Ovary (tissue), 10 donors: ENCODE results near the gene NLRP9. TPM values are rescaled to one million over a fixed set of nuclear protein-coding genes. Genes with fewer than 3 reads are reported as not detected.
"Not testable (repeated sequence)": the region's sequence is repeated elsewhere in the genome, so short reads cannot be mapped to it uniquely, and the experiment has no call there.

Experiments
- DNase-seq, 5 donors: peaks; one replicate each; pipeline ENCODE4 v3.0.0-alpha.2; 2019 to 2020
- H3K27ac ChIP-seq, 2 donors: fragments of 200-600 bp; one replicate each; pipeline versions ENCODE4 v1.5.1 to v1.8.0; 2019 to 2022
- H3K27me3 ChIP-seq: fragments of 200-600 bp; one replicate; pipeline ENCODE4 v1.8.0; 2022
- H3K36me3 ChIP-seq: fragments of 200-600 bp; sonication (generic); one replicate; pipeline ENCODE4 v1.5.1; 2019
- H3K4me1 ChIP-seq: one replicate; pipeline ENCODE4 v1.8.1; 2013; ENCODE audit warnings: mild to moderate bottlenecking, moderate library complexity; ENCODE audit not compliant: insufficient read depth
- H3K4me3 ChIP-seq: fragments of 200-600 bp; sonication (generic); one replicate; pipeline ENCODE4 v1.5.1; 2017
- H3K9me3 ChIP-seq, 2 donors: fragments of 200-600 bp in 1 of 2; sonication (generic) in 1 of 2; one replicate each; pipeline versions ENCODE4 v1.5.1 to v1.8.1; 2013 to 2019; ENCODE audit warnings: mild to moderate bottlenecking in 1 of 2, moderate library complexity in 1 of 2
- EP300 ChIP-seq: sonication (generic); formaldehyde crosslinking; IDR thresholded peaks from one replicate; pipeline ENCODE4 v1.6.1; 2017; ENCODE audit warnings: antibody characterized with exemption
- POLR2A ChIP-seq: fragments of 450-650 bp; IDR thresholded peaks from one replicate; pipeline ENCODE4 v1.6.1; 2017; ENCODE audit warnings: antibody characterized with exemption, mild to moderate bottlenecking, moderate library complexity
- WGBS, 3 donors: extraction: QIAGEN DNeasy Blood & Tissue Kit in 1 of 3; methylation state at CpG; one replicate each; pipeline versions ENCODE4 v1.1.5 to v1.1.7; 2013 to 2017; 5-methylcytosine and 5-hydroxymethylcytosine counted together
- intact Hi-C, 4 donors: fragments of 100-400 bp; cut with DNase I; formaldehyde crosslinking; loops; one replicate each; pipeline versions ENCODE4 v1.11.0 to v1.15.1; 2022 to 2023
- long read RNA-seq, 3 donors: library from polyadenylated mRNA in 2 of 3; unstranded in 2 of 3; transcript quantifications; one replicate each; pipeline ENCODE4 v2.0.0 and lab custom pipeline, GENCODE V29; 2021 to 2026
- polyA plus RNA-seq, 2 donors: library from polyadenylated mRNA; stranded (reverse); fragments of 200-250 nt in 1 of 2; fragments of 350-450 nt in 1 of 2; fragmentation: Illumina TruSeq in 1 of 2; extraction: RNeasy Lipid Tissue Mini Kit (QIAGEN cat#74804) in 1 of 2; gene quantifications; one replicate each; pipeline ENCODE4 v1.2.3, GENCODE V29; 2013 to 2014
- total RNA-seq, 7 donors: library from RNA; depleted of rRNA in 2 of 7; stranded (reverse); fragments of >200 nt in 2 of 7; fragmentation: NEBNext Ultra II Directional in 3 of 7; extraction: Animal tissue kit (Norgen Biotek cat#: 25700) in 3 of 7; gene quantifications; one replicate each; pipeline versions ENCODE4 v1.1.0 to v1.2.4, GENCODE V29; 2016 to 2023
- TF ChIP-seq, protein P1 (sequence below), 3 donors: fragments of 450-650 bp in 2 of 3; fragments of 200-600 bp in 1 of 3; IDR thresholded peaks; one replicate each; pipeline versions ENCODE4 v1.5.1 to v1.8.0; 2016 to 2022; ENCODE audit warnings: antibody characterized with exemption in 3 of 3, mild to moderate bottlenecking in 1 of 3
- donor health status: DM: no; HTN: no; CAD: no; lungs with moderate emphysema.
- donor health status: DM: no; HTN: no; CAD: no.
- donor health status: Bipolar disorder and iron deficiency.
- donor health status: DM: yes; HTN: yes; CAD: no.
- donor health status: DM: no; HTN: no; CAD: no.
- donor health status: DM: yes; HTN: yes; CAD: no.

NLRP9 gene
- total RNA-seq (not detected), polyA plus RNA-seq (under 1 TPM; 0.17 to 0.80 TPM)
- long read RNA-seq, donor 1, partial matches to known transcripts: 0 of 1 reads
- long read RNA-seq, donor 1, other reads (novel, unspliced or antisense): 1 of 1 reads
- long read RNA-seq, donor 2, partial matches to known transcripts: 0 of 1 reads
- long read RNA-seq, donor 2, other reads (novel, unspliced or antisense): 0 of 1 reads
- long read RNA-seq, donor 3: 0 reads

DNA sequence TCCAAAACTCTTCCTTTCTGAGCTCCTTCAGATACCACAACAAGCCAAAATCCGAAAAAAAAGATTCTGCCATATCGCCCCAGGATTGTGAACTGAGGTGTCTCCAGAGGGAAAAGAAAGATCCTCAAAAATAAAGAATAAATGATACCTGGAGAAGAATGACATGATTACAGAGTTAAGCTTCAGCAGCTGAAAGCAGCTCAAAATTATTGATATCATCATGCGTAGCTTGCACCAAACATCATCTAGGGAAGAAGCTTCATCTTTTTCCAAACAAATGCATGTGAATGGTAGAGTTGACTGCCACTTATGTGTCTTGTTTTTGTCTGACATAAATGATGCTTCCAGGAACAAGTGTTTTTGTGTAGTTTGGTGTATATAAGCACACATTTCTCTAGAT, at the start of gene NLRP9:
Gene NLRP9, minus strand, starts transcription at position 101 of the 400 bp plus-strand sequence. Its CDS starts 28 bp downstream, at position 73.
- no peak within 1 kb of the TSS for H3K27ac ChIP-seq
- 77 to 83% (median 82%) methylated on average over 3 of the region's 3 CpGs for WGBS, 3 donors
- intact Hi-C loops: no loop called here
- H3K4me3 ChIP-seq: no peak within 1 kb of the TSS
- TF ChIP-seq, protein P1, sequence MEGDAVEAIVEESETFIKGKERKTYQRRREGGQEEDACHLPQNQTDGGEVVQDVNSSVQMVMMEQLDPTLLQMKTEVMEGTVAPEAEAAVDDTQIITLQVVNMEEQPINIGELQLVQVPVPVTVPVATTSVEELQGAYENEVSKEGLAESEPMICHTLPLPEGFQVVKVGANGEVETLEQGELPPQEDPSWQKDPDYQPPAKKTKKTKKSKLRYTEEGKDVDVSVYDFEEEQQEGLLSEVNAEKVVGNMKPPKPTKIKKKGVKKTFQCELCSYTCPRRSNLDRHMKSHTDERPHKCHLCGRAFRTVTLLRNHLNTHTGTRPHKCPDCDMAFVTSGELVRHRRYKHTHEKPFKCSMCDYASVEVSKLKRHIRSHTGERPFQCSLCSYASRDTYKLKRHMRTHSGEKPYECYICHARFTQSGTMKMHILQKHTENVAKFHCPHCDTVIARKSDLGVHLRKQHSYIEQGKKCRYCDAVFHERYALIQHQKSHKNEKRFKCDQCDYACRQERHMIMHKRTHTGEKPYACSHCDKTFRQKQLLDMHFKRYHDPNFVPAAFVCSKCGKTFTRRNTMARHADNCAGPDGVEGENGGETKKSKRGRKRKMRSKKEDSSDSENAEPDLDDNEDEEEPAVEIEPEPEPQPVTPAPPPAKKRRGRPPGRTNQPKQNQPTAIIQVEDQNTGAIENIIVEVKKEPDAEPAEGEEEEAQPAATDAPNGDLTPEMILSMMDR (IDR thresholded peaks at IDR 0.05): no peak
- TF ChIP-seq EP300 (no peak), POLR2A (no peak)
- DNase-seq: no peak
- H3K36me3 ChIP-seq: no peaks in the 10 kb centered on the region
- no peaks in the 10 kb centered on the region for H3K27me3 ChIP-seq
- H3K4me1 ChIP-seq: no peaks in the 10 kb centered on the region
- no peaks in the 10 kb centered on the region for H3K9me3 ChIP-seq

DNA sequence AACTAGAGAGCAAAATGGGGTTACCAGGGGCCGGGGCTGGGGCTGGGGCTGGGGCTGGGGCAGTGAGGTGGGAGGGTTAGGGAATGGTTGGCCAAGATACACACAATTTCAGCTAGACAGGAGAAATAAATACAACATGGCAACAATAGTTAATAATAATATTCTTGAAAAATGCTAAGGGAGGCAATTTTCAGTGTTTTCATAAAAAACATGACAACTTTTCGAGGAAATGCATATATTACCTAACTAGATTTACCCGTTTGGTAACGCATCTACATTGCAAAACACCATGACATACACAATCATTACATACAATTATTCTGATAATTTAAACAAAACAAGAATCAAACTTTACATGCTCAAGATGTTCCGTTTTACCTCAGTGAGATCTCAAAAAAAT, 42.9 kb upstream of the NLRP9 start:
- no peak overlapping the region for H3K27ac ChIP-seq
- 74 to 82% (median 79%) methylated on average over 5 of the region's 5 CpGs for WGBS, 3 donors
- TF ChIP-seq EP300: no peak
- H3K9me3 ChIP-seq: no peaks in the 10 kb centered on the region
- no peaks in the 10 kb centered on the region for H3K4me1 ChIP-seq
- no peak for DNase-seq
- no peaks in the 10 kb centered on the region for H3K27me3 ChIP-seq
- H3K4me3 ChIP-seq: no peak overlapping the region
- intact Hi-C loops: no loop called here
- H3K36me3 ChIP-seq: no peaks in the 10 kb centered on the region

DNA sequence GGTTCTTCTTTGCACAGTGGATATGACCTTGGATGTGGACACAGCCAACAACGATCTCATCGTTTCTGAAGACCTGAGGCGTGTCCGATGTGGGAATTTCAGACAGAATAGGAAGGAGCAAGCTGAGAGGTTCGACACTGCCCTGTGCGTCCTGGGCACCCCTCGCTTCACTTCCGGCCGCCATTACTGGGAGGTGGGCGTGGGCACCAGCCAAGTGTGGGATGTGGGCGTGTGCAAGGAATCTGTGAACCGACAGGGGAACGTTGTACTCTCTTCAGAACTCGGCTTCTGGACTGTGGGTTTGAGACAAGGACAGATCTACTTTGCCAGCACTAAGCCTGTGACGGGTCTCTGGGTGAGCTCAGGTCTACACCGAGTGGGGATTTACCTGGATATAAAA, 40.1 kb upstream of the NLRP9 start:
- H3K4me1 ChIP-seq: no peaks in the 10 kb centered on the region
- no peaks in the 10 kb centered on the region for H3K36me3 ChIP-seq
- no peaks in the 10 kb centered on the region for H3K27me3 ChIP-seq
- no peak for DNase-seq
- no peak for TF ChIP-seq POLR2A
- H3K27ac ChIP-seq: no peak overlapping the region
- intact Hi-C loops: no loop called here
- no peak overlapping the region for H3K4me3 ChIP-seq
- no peaks in the 10 kb centered on the region for H3K9me3 ChIP-seq
- WGBS, 3 donors: 69 to 79% (median 70%) methylated on average over 16 of the region's 16 CpGs

DNA sequence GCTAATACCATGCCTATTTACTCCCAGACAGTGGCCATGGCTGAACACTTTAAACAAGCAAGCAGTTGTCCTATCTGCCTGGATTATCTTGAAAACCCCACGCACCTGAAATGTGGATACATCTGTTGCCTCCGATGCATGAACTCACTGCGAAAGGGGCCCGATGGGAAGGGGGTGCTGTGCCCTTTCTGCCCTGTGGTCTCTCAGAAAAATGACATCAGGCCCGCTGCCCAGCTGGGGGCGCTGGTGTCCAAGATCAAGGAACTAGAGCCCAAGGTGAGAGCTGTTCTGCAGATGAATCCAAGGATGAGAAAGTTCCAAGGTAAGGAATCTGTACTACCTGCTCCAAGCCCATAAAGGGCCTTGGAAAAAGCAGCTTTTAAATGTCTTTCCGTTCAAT, 39.3 kb upstream of the NLRP9 start:
- Histone ChIP-seq H3K9me3 (no peaks in the 10 kb centered on the region), H3K4me1 (no peaks in the 10 kb centered on the region), H3K36me3 (no peaks in the 10 kb centered on the region), H3K27me3 (no peaks in the 10 kb centered on the region), H3K27ac (no peak overlapping the region), H3K4me3 (no peak overlapping the region)
- no peak for DNase-seq
- TF ChIP-seq EP300: no peak
- TF ChIP-seq, protein P1 (IDR thresholded peaks at IDR 0.05): no peak
- no peak for TF ChIP-seq POLR2A
- 28 to 38% (median 33%) methylated on average over 7 of the region's 7 CpGs for WGBS, 3 donors
- intact Hi-C loops: no loop called here

DNA sequence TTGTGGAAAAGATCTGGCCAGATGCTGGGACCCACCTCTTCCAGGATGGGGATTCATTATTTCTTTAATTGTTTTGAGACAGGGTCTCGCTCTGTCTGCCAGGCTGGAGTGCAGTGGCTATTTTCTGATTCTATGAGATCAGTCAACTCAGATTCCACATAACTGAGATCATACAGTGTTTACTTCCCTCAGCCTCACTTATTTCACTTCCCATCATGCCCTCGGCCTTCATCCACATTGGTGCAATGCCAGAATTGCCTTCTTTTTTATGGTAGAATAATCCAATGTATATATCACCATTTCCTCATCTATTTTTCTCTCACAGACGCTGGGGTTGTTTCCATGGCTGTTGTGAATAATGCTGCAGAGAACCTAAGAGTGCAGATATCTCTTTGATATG, 31.4 kb upstream of the NLRP9 start:
- H3K27ac ChIP-seq, H3K27me3 ChIP-seq, H3K36me3 ChIP-seq, DNase-seq, H3K4me3 ChIP-seq, intact Hi-C loops, H3K9me3 ChIP-seq, H3K4me1 ChIP-seq: not testable (repeated sequence)
- WGBS, 3 donors: 48 to 58% (median 52%) methylated on average over 2 to 3 of the region's 3 CpGs

DNA sequence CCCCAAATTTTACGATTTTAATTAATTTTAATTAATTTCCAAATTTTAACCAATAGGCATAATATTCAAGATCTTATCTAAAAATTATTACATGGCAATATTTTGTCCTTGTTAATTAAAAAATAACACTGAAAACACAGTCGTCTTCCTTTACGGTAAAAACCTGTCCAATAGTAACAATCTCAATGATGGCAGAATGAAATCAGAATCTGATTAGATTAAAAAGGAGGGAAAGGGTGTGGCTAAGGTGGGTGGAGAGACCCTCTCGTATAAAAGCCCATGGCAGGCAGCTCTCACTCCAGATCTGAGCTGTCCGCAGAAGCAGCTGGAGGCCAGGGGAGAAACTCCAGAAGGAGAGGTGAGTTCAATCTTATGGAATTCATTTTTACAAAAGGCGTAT, 30.6 kb upstream of the NLRP9 start, which contains the start of gene RFPL4AL1:
Gene RFPL4AL1, plus strand, starts transcription at position 301 of the 400 bp plus-strand sequence. CDS start 2,687 bp downstream, outside the sequence.
- intact Hi-C loops, DNase-seq: not testable (repeated sequence)

More for the DNA sequence above, 30.6 kb upstream of the NLRP9 start, which contains the start of gene RFPL4AL1:
- H3K27ac ChIP-seq, H3K4me3 ChIP-seq, H3K9me3 ChIP-seq, H3K4me1 ChIP-seq, H3K36me3 ChIP-seq, H3K27me3 ChIP-seq: not testable (repeated sequence)
- WGBS, 3 donors: 77 to 81% (median 79%) methylated on average over 5 to 6 of the region's 6 CpGs
